Keratinocyte (primary cell): ENCODE results near the gene PAX5. TPM values are rescaled to one million over a fixed set of nuclear protein-coding genes. Genes with fewer than 3 reads are reported as not detected.

Source experiments
- DNase-seq: peaks from one replicate; pipeline ENCODE4 v3.0.0-alpha.2; 2011; ENCODE audit warnings: low read depth, missing footprints, low spot score
- FAIRE-seq: peaks from 2 replicates; lab custom pipeline; 2011; peaks lifted over from hg19 to GRCh38; lab: Jason Lieb, UNC
- H2AFZ ChIP-seq: 2 replicates; pipeline ENCODE4 v1.6.0; 2012; ENCODE audit warnings: low read length, control low read depth, inconsistent platforms; ENCODE audit not compliant: control insufficient read depth
- H3K27ac ChIP-seq: 2 replicates; pipeline ENCODE4 v1.5.1; 2011; ENCODE audit warnings: low read length; ENCODE audit not compliant: control insufficient read depth, insufficient read depth
- H3K27me3 ChIP-seq: 3 replicates; pipeline ENCODE4 v1.6.0; 2011; ENCODE audit warnings: low read length; ENCODE audit not compliant: control insufficient read depth, insufficient read depth; ENCODE audit errors: extremely low read depth
- H3K36me3 ChIP-seq, 2 experiments: 2 replicates in 1 of 2; 3 replicates in 1 of 2; pipeline ENCODE4 v1.5.1; 2011; ENCODE audit warnings: low read length in 2 of 2, mild to moderate bottlenecking in 1 of 2; ENCODE audit not compliant: control insufficient read depth in 2 of 2, insufficient read depth in 2 of 2; ENCODE audit errors: extremely low read depth in 1 of 2
- H3K4me1 ChIP-seq: 3 replicates; pipeline ENCODE4 v1.5.1; 2011; ENCODE audit warnings: low read length; ENCODE audit not compliant: control insufficient read depth, insufficient read depth; ENCODE audit errors: extremely low read depth
- H3K4me2 ChIP-seq: 3 replicates; pipeline ENCODE4 v1.6.0; 2011; ENCODE audit warnings: low read depth, low read length; ENCODE audit not compliant: control insufficient read depth, insufficient read depth; ENCODE audit errors: extremely low read depth
- H3K4me3 ChIP-seq, 3 experiments: fragments of 200-600 bp in 1 of 3; sonication (generic) in 1 of 3; 2 replicates in 2 of 3; 3 replicates in 1 of 3; pipeline ENCODE4 v1.5.1; 2011 to 2016; ENCODE audit warnings: low read length in 3 of 3, mild to moderate bottlenecking in 3 of 3, control low read depth in 2 of 3, inconsistent platforms in 1 of 3, low read depth in 1 of 3, mixed read lengths in 1 of 3, mixed run types in 1 of 3, moderate library complexity in 1 of 3; ENCODE audit not compliant: control insufficient read depth in 2 of 3, insufficient read depth in 2 of 3; ENCODE audit errors: extremely low read depth in 1 of 3
- H3K79me2 ChIP-seq: 2 replicates; pipeline ENCODE4 v1.6.0; 2012; ENCODE audit warnings: low read length; ENCODE audit not compliant: control insufficient read depth, insufficient read depth
- H3K9ac ChIP-seq: 3 replicates; pipeline ENCODE4 v1.6.0; 2011; ENCODE audit warnings: low read length; ENCODE audit not compliant: control insufficient read depth, insufficient read depth; ENCODE audit errors: extremely low read depth
- H3K9me1 ChIP-seq: 3 replicates; pipeline ENCODE4 v1.6.0; 2011; ENCODE audit warnings: low read length; ENCODE audit not compliant: control insufficient read depth, insufficient read depth; ENCODE audit errors: extremely low read depth
- H3K9me3 ChIP-seq: 2 replicates; pipeline ENCODE4 v1.5.1; 2012; ENCODE audit warnings: low read depth, low read length; ENCODE audit not compliant: control insufficient read depth
- H4K20me1 ChIP-seq: 3 replicates; pipeline ENCODE4 v1.6.0; 2011; ENCODE audit warnings: low read length; ENCODE audit not compliant: control insufficient read depth, insufficient read depth; ENCODE audit errors: extremely low read depth
- CTCF ChIP-seq, 3 experiments: IDR thresholded peaks in 1 of 3; conservative IDR thresholded peaks in 1 of 3; optimal IDR thresholded peaks in 1 of 3; 2 replicates in 2 of 3; 3 replicates in 1 of 3; pipeline versions ENCODE3 to v1.5.1; 2011; ENCODE audit warnings: low read length in 3 of 3, mild to moderate bottlenecking in 3 of 3, moderate library complexity in 2 of 3, control low read depth in 1 of 3, inconsistent platforms in 1 of 3; ENCODE audit not compliant: insufficient read depth in 2 of 3; ENCODE audit errors: extremely low read depth in 1 of 3
- EZH2 ChIP-seq: IDR thresholded peaks from one replicate; pipeline ENCODE4 v1.6.1; 2012; ENCODE audit warnings: inconsistent platforms, mild to moderate bottlenecking, low read length, moderate library complexity
- dilution Hi-C: fragments of 300-500 bp; cut with MboI; formaldehyde crosslinking; loops from one replicate; pipeline ENCODE4 v1.7.0; 2020; ENCODE audit warnings: low sequenced_read_pairs; ENCODE audit not compliant: extremely low pct_ligation_motif_present
- polyA plus RNA-seq, 5 experiments: library from polyadenylated mRNA; depleted of rRNA in 3 of 5; stranded (reverse) in 3 of 5; stranded (forward) in 1 of 5; unstranded in 1 of 5; fragments of >200 nt; gene quantifications; 1 replicate in 1 of 5; 2 replicates in 3 of 5; 3 replicates in 1 of 5; pipeline versions ENCODE4 v1.2.1 to v1.2.3, GENCODE V29; 2011 to 2012; ENCODE audit warnings: missing spikeins in 2 of 5, low read depth in 1 of 5, low replicate concordance in 1 of 5

The PAX5 gene
- polyA plus RNA-seq, 1 donor (not counting 4 experiments of a cell fraction or from before 2014, with no cell fraction given): not detected

- H3K79me2 ChIP-seq: no peaks in the 10 kb centered on the region
- peaks cover 48% of the 10 kb centered on the region for H3K27me3 ChIP-seq
- no peaks in the 10 kb centered on the region for H3K9me3 ChIP-seq
- H3K9ac ChIP-seq: no peak overlapping the region
- H2AFZ ChIP-seq: no peak overlapping the region
- no peak for DNase-seq
- no peaks in the 10 kb centered on the region for H3K9me1 ChIP-seq
- H3K27ac ChIP-seq: no peak overlapping the region
- no peak overlapping the region for H3K4me2 ChIP-seq
- no peak overlapping the region for H3K4me3 ChIP-seq
- dilution Hi-C loops: no loop called here
- no peaks in the 10 kb centered on the region for H3K36me3 ChIP-seq
- TF ChIP-seq EZH2 (no peak), CTCF (optimal IDR thresholded peaks at IDR 0.05 in 1 of 3, IDR thresholded peaks at IDR 0.05 in 1 of 3, conservative IDR thresholded peaks at IDR 0.05 in 1 of 3; ENCODE audit: extremely low read depth in 1 of 3, insufficient read depth in 2 of 3, low read length in 3 of 3) (no peak)
- no peaks in the 10 kb centered on the region for H3K4me1 ChIP-seq
- no peaks in the 10 kb centered on the region for H4K20me1 ChIP-seq
- no peak for FAIRE-seq
Measured at GRCh38 chr9:37010180-37010579, 23.9 kb downstream of the PAX5 start.

- Histone ChIP-seq H3K4me1 (no peaks in the 10 kb centered on the region), H4K20me1 (no peaks in the 10 kb centered on the region), H3K4me3 (no peak overlapping the region), H3K27me3 (peaks cover 55% of the 10 kb centered on the region), H3K36me3 (no peaks in the 10 kb centered on the region), H3K9ac (no peak overlapping the region), H2AFZ (no peak overlapping the region), H3K9me1 (no peaks in the 10 kb centered on the region), H3K4me2 (no peak overlapping the region), H3K79me2 (no peaks in the 10 kb centered on the region), H3K9me3 (no peaks in the 10 kb centered on the region), H3K27ac (no peak overlapping the region)
- FAIRE-seq: no peak
- TF ChIP-seq EZH2: no peak
- no peak for TF ChIP-seq CTCF (optimal IDR thresholded peaks at IDR 0.05 in 1 of 3, IDR thresholded peaks at IDR 0.05 in 1 of 3, conservative IDR thresholded peaks at IDR 0.05 in 1 of 3; ENCODE audit: extremely low read depth in 1 of 3, insufficient read depth in 2 of 3, low read length in 3 of 3)
- no peak for DNase-seq
- dilution Hi-C loops: no loop called here
Measured at GRCh38 chr9:37007295-37007694, 26.8 kb downstream of the PAX5 start.
